Activated T-cell treated with anti-CD3 and anti-CD28 coated beads, Interleukin-2, amount 50 U/mL, for 72 hours (primary cell): ENCODE measurements around the gene CSK. TPM values are rescaled to one million over a fixed set of nuclear protein-coding genes. Genes with fewer than 3 reads are reported as not detected.
A peak's percentile ranks its signal among the peaks of the same experiment; 100 is the strongest.
"Not testable (repeated sequence)": the region's sequence is repeated elsewhere in the genome, so short reads cannot be mapped to it uniquely, and the experiment has no call there.

Experiments used
- ATAC-seq, 2 donors: fragments of 150-1000 bp; cut with Tn5 transposase; replicated peaks in 1 of 2; 2 replicates each; pipeline ENCODE4 v1.10.0; 2021; ENCODE audit warnings: moderate library complexity in 2 of 2, mild to moderate bottlenecking in 1 of 2
- DNase-seq, 2 donors: peaks; one replicate each; pipeline ENCODE4 v3.0.0; 2021 to 2022; ENCODE audit warnings: mixed read lengths in 1 of 2
- H3K27ac Mint-ChIP-seq: one replicate; pipeline ENCODE4 v1.8.0; 2022; ENCODE audit warnings: mild to moderate bottlenecking, moderate library complexity, mixed read lengths
- H3K27me3 Mint-ChIP-seq: one replicate; pipeline ENCODE4 v1.8.0; 2022; ENCODE audit warnings: low read depth, mixed read lengths
- H3K36me3 Mint-ChIP-seq, 2 donors: one replicate each; pipeline ENCODE4 v1.8.0; 2022; ENCODE audit warnings: mixed read lengths in 2 of 2, mild to moderate bottlenecking in 1 of 2; ENCODE audit not compliant: insufficient read depth in 2 of 2
- H3K4me1 Mint-ChIP-seq: one replicate; pipeline ENCODE4 v1.8.0; 2022; ENCODE audit warnings: low read depth, mixed read lengths
- H3K4me3 Mint-ChIP-seq, 2 donors: one replicate each; pipeline ENCODE4 v1.8.0; 2022; ENCODE audit warnings: mild to moderate bottlenecking in 2 of 2, mixed read lengths in 2 of 2, moderate library complexity in 2 of 2
- H3K9me3 Mint-ChIP-seq, 2 donors: one replicate each; pipeline ENCODE4 v1.8.0; 2022; ENCODE audit warnings: mixed read lengths in 2 of 2
- total RNA-seq, 2 donors: library from RNA; stranded (reverse); gene quantifications; one replicate each; pipeline ENCODE4 v1.2.3, GENCODE V29; 2022

The CSK gene
- total RNA-seq, 2 donors from 2014 or later = 200 to 267 TPM

DNA sequence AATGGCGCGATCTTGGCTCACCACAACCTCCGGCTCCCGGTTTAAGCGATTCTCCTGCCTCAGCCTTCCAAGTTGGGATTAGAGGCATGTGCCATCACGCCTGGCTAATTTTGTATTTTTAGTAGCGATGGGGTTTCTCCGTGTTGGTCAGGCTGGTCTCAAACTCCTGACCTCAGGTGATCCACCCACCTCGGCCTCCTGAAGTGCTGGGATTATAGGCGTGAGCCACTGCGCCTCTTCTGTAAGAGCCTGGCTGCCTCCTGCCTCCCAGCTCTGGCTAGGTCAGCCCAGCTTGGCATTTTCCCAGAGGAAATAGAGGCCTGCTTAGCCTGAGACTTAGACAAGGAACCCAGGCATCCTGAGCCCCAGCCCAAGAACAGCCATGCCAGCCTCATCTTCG, 4.2 kb downstream of the CSK start:
- peaks cover 79% of the 10 kb centered on the region for H3K4me1 Mint-ChIP-seq
- not testable (repeated sequence) for ATAC-seq, DNase-seq, H3K9me3 Mint-ChIP-seq, H3K27me3 Mint-ChIP-seq
- peaks cover 2 to 20% of the 10 kb centered on the region in 2 donors for H3K36me3 Mint-ChIP-seq
- peak overlapping the region; percentile 83 for H3K27ac Mint-ChIP-seq
- H3K4me3 Mint-ChIP-seq = peak overlapping the region; percentile 88 to 90

DNA sequence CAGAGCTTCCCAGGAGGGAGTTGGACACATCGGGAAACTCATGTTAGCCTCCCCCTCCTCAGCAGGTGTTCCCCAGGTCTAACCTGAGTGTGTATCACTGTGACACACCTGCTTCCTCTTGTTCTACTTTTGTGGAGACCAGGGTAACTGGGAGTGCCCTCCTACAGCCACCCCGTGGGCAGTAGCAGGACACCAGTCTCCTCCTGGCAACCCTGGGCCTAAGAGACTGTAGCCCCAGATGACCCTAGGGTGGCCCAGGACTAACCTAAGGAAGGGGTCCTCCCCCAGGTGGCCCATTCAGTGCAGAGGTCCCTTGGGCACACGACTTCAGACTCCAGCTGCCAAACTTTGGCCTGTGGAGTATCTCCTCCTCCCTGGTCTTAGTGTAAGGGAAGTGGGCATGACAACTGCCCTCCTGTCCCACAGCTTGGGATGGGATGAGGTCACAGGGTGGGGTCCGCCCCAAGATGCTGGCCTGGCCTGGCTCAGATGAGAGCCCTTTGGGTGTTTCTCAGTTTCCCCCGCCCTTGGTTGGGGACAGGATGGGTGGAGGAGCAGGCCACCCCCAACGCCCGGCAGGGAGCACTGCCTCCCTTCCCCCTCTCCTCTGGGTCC, 4.8 kb downstream of the CSK start:
- no peak for DNase-seq
- no peak for ATAC-seq
- Mint-ChIP-seq H3K27me3 (no peaks in the 10 kb centered on the region), H3K4me3 (peak overlapping the region; percentile 88 to 90), H3K9me3 (no peaks in the 10 kb centered on the region), H3K4me1 (peaks cover 79% of the 10 kb centered on the region), H3K36me3 (peaks cover 3 to 23% of the 10 kb centered on the region in 2 donors), H3K27ac (peak overlapping the region; percentile 83)

DNA sequence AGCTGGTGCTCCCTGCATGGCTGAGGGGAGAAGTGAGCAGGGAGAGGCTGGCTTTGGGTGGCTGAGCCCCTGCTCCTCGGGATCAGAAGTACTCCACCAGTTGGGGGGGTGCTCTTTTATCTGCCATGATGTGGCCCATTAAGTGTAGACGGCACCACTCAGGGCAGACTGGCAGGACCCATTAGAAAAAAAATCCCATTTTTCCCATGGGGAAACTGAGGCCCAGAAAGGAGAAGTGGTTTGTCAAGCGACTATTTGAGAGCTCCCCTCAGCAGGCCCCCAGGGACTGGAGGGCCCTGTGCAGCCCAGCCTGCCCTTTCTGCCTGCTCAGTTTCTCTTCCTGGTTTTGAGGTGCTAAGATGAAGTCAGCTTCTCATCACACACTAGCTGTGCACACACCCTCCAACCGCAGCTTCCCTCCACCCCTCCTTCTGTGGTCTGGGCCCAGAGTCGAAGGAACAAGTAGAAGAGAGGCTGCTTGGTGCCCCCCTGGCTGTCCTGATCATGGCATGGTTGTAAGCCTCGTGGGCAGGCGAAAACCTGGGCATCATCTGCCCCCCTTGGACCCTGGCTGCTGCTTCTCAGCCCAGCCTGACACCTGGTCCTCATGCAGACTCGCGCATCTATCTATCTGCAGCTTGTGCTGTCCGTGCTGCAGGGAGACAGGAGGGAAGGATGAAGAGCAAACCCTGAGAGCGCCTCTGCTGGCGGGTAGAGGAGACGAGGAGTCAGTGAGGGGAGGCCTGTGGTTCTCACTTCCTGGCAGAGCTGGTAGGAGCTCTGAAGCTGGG, 5.6 kb downstream of the CSK start:
- peak; percentile 91 to 97 for DNase-seq
- peaks cover 5 to 27% of the 10 kb centered on the region in 2 donors for H3K36me3 Mint-ChIP-seq
- H3K4me1 Mint-ChIP-seq = peaks cover 87% of the 10 kb centered on the region
- H3K27me3 Mint-ChIP-seq = no peaks in the 10 kb centered on the region
- no peaks in the 10 kb centered on the region for H3K9me3 Mint-ChIP-seq
- H3K27ac Mint-ChIP-seq = peak overlapping the region; percentile 83
- peak; percentile 77 to 83 for ATAC-seq
- peak overlapping the region; percentile 88 to 90 for H3K4me3 Mint-ChIP-seq

DNA sequence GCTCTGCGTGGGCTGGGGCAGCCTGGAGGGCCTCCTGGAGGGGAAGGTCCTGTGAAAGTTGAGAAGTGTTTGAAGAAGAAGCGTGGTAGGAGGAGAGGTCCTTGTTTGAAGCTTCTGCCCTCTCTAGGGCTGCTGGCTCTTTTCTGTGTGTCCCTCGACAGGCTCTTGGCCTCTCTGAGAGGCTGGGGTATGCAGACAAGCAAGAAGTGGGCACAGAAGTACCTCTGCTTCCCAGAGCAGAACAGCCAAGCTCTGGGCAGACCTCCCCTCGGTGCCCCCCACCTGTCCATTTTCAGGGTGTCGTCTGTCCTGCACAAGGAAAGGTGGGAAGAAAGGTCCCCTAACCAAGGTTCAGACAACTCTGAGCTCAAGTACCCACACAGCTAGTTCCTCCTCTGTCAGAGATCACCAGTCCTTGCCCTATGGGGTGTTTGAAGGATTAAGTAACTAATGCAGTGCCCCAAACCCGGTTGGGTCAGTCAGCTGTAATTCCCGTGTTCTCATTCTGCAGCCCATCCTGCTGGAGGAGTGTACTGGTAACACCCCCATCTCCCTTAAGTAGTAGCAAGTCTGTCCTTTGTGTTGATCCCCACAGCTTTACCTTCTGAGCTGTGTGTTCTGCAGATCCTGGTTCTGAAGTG, 6.3 kb downstream of the CSK start:
- Mint-ChIP-seq H3K9me3 (no peaks in the 10 kb centered on the region), H3K4me3 (peak overlapping the region; percentile 88 to 90), H3K27ac (peak overlapping the region; percentile 83), H3K4me1 (peaks cover 94% of the 10 kb centered on the region), H3K36me3 (peaks cover 5 to 27% of the 10 kb centered on the region in 2 donors), H3K27me3 (no peaks in the 10 kb centered on the region)
- ATAC-seq (peak in 1 of 2 donors; percentile 0), DNase-seq (no peak)

DNA sequence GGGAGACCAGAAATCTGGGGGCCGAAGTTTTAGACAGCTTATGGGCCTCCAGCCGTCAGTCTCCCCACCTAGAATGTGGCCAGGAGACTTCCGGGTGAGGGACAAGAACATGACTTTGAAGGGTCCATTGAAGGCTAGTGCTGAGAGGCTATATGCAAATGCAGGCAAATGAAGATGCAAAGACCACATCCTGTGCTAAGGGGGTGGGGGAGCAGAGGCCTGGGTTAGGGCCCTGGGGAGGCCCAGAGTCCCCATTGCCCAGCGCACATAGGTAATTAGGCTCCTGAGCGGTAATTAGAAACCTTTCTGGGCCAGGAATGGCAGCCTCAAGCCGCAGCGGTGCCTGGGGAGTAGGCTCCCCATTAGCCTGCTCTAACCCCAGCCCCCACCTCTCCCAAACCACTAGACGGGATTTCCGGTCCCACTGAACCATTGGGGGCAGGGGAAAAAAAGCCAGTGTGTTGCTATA, 6.8 kb downstream of the CSK start:
- peaks cover 5 to 23% of the 10 kb centered on the region in 2 donors for H3K36me3 Mint-ChIP-seq
- H3K27me3 Mint-ChIP-seq = no peaks in the 10 kb centered on the region
- ATAC-seq = peak; percentile 36 to 48
- no peaks in the 10 kb centered on the region for H3K9me3 Mint-ChIP-seq
- H3K4me1 Mint-ChIP-seq = peaks cover 95% of the 10 kb centered on the region
- DNase-seq = peak; percentile 69 to 73
- H3K27ac Mint-ChIP-seq = peak overlapping the region; percentile 90
- peak overlapping the region; percentile 88 to 90 for H3K4me3 Mint-ChIP-seq

DNA sequence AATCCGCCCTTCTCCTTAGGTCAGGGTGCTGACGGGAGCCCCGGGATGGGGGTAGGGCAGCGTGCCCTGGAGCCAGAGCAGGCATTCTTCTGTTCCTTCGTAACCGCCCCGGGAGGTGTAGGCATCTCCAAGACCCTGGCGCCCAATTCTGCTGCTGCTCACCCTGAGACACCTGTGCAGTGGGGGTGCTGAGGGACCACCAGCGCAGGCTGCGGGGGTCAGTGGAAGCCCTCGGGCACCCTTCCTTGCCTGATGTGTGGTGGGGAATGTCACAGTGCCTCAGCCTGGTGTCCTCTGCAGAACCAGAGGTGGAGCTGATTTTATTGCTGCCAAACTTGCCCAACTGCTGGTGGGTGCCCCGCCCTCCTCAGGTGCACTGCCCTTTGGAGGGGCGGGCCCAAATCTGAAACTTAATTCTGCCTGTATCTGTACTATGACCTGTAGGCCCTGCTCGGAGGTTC, 7.3 kb downstream of the CSK start:
- H3K4me1 Mint-ChIP-seq = peaks cover 93% of the 10 kb centered on the region
- no peak for ATAC-seq
- peak overlapping the region; percentile 90 for H3K27ac Mint-ChIP-seq
- DNase-seq = no peak
- H3K36me3 Mint-ChIP-seq = peaks cover 5 to 22% of the 10 kb centered on the region in 2 donors
- no peaks in the 10 kb centered on the region for H3K9me3 Mint-ChIP-seq
- no peaks in the 10 kb centered on the region for H3K27me3 Mint-ChIP-seq
- peak overlapping the region; percentile 88 to 90 for H3K4me3 Mint-ChIP-seq

DNA sequence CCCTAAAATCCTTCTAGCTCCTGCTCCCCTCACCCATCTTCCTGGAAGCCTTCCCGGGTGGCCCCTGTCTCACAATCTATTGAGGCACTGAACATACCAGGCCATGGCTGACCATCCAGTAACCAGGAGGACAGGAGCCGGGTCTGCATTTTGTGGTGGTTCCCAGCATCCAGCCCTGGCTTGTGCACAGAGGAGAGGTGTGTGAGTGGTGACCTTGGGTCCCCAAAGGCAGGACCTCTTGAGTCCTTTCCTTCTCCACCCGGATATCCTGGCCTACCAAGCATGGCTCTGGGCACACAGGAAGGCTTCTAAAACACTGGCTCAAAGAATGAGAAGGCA, 7.8 kb downstream of the CSK start:
- no peak for DNase-seq
- peaks cover 5 to 19% of the 10 kb centered on the region in 2 donors for H3K36me3 Mint-ChIP-seq

DNA sequence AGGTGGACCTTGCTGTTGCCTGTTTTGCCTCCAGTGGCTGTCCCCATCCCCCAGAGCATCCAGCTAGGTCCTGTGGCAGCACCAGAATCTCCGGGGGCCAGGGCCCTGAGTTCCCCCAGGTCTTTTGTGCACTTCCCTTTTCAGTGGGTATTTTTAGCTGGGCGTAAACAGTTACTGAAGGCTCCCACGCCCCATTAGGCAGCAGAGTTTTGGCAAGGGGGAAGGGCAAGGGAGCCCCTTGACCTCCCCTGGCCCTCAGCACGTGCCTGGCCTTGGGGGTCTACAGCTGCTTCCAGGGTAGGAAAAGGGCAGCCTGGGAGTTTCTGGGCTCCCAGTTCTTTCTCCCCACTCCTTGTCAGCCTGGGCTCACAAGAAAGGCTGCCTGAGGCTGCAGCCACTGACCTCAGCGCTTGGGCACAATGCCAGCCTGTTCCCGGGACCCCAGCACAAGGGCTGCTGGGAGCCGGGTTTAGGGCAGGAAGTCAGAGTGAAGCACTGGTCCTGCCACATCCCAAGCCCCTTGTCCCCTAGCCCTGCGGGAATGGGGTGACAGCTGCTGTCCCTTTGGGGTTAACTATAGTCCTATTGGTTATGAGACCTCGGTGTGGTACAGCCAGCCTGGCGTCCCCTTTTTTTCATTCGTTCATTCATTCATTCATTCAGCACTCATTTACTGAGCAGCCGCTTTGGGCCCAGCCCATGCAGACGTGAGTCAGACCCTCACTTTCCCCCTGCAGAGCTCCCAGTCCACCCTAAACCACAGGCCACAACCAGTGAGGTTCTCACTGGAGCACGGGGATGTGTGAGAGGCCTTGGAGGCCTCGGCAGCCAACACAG, 8.4 kb downstream of the CSK start:
- Mint-ChIP-seq H3K36me3 (peaks cover 4 to 17% of the 10 kb centered on the region in 2 donors), H3K27me3 (no peaks in the 10 kb centered on the region), H3K9me3 (no peaks in the 10 kb centered on the region), H3K27ac (peak overlapping the region; percentile 90), H3K4me1 (peaks cover 93% of the 10 kb centered on the region), H3K4me3 (peak overlapping the region; percentile 88 to 90)
- DNase-seq (peak; percentile 61 to 74), ATAC-seq (peak in 1 of 2 donors; percentile 11)

More for the DNA sequence above, 7.8 kb downstream of the CSK start:
- H3K4me1 Mint-ChIP-seq = peaks cover 93% of the 10 kb centered on the region
- H3K27me3 Mint-ChIP-seq = no peaks in the 10 kb centered on the region
- no peaks in the 10 kb centered on the region for H3K9me3 Mint-ChIP-seq
- peak overlapping the region; percentile 90 for H3K27ac Mint-ChIP-seq
- ATAC-seq = no peak
- peak overlapping the region; percentile 88 to 90 for H3K4me3 Mint-ChIP-seq

DNA sequence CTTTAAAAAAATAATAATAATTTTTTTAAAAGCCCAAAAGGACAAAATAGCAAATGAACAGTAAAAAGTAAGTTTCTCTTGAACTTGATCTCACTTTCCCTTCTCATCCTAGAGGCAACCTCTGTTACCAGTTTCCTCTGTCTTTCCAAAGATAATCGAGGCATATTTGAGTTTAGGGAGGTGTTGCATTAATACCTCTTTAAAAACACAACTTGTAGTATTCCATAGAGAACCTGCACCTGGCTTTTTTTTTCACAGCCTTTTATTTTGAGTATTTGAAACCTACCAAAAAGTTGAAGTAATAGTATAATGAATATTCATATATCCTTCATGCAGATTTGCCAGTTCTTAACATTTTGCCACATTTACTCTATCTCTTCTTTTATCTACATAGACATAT, 9.1 kb downstream of the CSK start:
- no peaks in the 10 kb centered on the region for H3K9me3 Mint-ChIP-seq
- H3K27me3 Mint-ChIP-seq = no peaks in the 10 kb centered on the region
- peak overlapping the region; percentile 57 for H3K27ac Mint-ChIP-seq
- peaks cover 93% of the 10 kb centered on the region for H3K4me1 Mint-ChIP-seq
- peaks cover 4 to 17% of the 10 kb centered on the region in 2 donors for H3K36me3 Mint-ChIP-seq
- H3K4me3 Mint-ChIP-seq = peak overlapping the region; percentile 49 to 90
- DNase-seq (no peak), ATAC-seq (no peak)

DNA sequence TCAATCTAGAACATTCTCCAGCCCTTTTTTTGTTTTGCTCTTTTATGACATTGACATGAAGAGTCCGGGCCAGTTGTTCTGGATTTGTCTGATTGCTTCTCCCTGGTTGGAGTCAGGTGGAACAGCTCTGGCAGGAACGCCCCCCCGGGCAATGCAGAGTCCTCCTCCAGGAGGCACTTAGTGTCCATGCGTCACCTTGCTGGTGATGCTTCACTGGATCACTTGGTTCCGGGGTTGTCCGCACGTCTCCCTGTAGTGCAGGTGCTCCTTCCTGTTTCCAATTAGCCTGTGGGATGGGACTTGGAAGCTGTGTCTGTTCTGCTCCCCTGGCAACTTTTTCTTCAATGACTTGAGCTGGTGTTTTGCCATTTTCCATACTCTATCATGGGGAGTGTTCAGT, 9.8 kb downstream of the CSK start:
- DNase-seq (no peak), ATAC-seq (no peak)
- H3K4me3 Mint-ChIP-seq = peak overlapping the region; percentile 49 to 90
- H3K27me3 Mint-ChIP-seq = no peaks in the 10 kb centered on the region
- peak overlapping the region; percentile 57 for H3K27ac Mint-ChIP-seq
- peaks cover 4 to 17% of the 10 kb centered on the region in 2 donors for H3K36me3 Mint-ChIP-seq
- no peaks in the 10 kb centered on the region for H3K9me3 Mint-ChIP-seq
- peaks cover 93% of the 10 kb centered on the region for H3K4me1 Mint-ChIP-seq

DNA sequence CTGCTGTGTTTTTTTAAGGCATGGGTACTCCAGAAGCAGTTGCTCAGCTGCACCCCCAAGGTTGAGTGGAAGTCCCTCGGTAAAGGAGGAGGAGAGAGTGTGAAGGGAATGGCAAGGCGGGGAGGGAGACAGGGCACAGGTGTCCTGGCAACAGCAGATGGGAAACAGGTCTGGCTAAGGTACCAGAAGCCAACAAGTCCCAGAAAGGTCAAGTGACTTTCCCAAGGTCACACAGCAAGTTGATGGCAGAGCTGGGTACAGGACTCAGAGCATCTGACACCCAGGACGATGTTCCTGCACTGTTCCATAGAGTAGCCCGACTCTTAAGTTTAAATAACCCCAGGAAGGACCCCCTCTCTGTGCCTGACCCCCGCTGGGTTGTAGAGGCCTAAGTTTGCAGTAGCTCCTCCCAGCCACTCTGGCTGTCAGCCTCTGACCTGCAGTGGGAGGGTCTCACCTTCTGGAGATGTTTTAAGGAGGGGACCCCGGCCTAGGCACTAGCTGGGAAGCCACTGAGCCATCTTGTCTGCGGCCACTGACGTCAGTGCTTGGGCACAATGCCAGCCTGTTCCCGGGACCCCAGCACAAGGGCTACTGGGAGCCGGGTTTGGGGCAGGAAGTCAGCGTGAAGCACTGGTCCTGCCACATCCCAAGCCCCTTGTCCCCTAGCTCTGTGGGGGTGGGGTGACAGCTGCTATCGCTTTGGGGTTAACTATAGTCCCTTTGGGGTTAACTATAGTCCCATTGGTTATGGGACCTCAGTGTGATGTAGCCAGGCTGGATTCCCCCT, 10.5 kb downstream of the CSK start:
- ATAC-seq (no peak), DNase-seq (no peak)
- Mint-ChIP-seq H3K4me3 (peak overlapping the region; percentile 49 to 90), H3K4me1 (peaks cover 92% of the 10 kb centered on the region), H3K27ac (peak overlapping the region; percentile 57), H3K27me3 (no peaks in the 10 kb centered on the region), H3K36me3 (peaks cover 4 to 17% of the 10 kb centered on the region in 2 donors), H3K9me3 (no peaks in the 10 kb centered on the region)
